Mesenteric fat pad (tissue), 1 donor: ENCODE data around the gene S100A2. TPM values are rescaled to one million over a fixed set of nuclear protein-coding genes. Genes with fewer than 3 reads are reported as not detected.

Source experiments
- DNase-seq: peaks from one replicate; pipeline ENCODE4 v3.0.0-alpha.2; 2020; ENCODE audit warnings: low spot score
- total RNA-seq: library from RNA; stranded (reverse); fragmentation: NEBNext Ultra II Directional; extraction: Animal tissue kit (Norgen Biotek cat#: 25700); gene quantifications from one replicate; pipeline ENCODE4 v1.2.1, GENCODE V29; 2021
- donor health status: DM: yes; HTN: yes; CAD: no.

Gene S100A2
- total RNA-seq, 1 donor from 2014 or later, result 0.58 TPM

DNA sequence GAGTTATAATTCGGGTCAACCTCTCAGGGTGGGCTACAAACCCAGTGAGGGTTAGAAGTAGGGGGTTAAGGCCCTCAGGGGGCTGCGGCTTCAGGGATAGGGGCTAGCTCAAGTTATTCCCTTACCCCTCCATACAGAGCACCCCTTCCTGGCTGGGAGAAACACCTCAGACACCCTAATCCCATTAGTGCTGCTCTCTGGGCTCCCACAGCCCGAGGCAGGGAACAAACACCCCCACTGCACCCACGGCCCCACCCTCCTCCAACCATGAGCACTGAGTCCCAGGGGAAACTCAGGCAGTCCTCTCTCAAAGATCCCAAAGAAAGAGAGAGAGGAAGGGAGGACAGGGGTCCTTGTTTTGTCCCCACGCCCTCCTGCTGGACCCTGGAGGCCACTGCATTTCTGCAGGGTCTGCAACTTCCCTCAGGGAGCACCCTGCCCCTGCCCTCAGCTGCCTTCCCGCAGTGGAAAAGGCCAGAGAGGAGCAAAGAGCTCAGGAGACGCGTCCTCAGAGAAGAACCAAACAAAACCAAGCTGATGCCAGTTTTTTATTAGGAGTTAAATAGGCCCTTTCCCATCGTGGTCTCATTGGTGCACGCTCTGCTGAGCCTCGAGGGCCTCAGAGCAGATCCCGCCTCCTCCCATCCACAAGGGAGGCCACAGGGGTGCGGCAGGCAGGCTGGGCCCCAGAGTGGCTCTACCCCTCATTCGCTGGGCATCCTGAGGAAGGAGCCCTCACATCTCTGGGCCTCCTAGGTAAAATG, 18.7 kb downstream of the S100A2 start:
- DNase-seq, result no peak

DNA sequence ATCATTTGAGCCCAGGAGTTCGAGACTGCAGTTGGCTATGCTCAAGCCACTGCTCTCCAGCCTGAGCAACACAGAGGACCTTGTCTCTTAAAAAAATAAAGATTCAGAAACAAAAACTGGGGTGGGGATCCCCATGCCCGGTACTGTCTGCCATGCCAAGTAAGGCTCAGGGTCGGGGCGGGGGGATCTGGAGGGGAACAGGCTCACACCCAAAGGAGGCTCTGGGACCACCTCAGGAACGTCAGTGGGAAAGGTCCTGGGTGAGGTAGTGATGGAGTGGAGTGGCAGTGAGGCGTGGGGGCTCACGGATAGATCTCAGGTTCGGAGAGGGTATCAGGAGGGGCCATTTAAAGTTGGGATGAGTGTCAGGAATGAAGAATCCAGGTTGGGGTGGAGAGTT, 19.3 kb downstream of the S100A2 start:
- no peak for DNase-seq

DNA sequence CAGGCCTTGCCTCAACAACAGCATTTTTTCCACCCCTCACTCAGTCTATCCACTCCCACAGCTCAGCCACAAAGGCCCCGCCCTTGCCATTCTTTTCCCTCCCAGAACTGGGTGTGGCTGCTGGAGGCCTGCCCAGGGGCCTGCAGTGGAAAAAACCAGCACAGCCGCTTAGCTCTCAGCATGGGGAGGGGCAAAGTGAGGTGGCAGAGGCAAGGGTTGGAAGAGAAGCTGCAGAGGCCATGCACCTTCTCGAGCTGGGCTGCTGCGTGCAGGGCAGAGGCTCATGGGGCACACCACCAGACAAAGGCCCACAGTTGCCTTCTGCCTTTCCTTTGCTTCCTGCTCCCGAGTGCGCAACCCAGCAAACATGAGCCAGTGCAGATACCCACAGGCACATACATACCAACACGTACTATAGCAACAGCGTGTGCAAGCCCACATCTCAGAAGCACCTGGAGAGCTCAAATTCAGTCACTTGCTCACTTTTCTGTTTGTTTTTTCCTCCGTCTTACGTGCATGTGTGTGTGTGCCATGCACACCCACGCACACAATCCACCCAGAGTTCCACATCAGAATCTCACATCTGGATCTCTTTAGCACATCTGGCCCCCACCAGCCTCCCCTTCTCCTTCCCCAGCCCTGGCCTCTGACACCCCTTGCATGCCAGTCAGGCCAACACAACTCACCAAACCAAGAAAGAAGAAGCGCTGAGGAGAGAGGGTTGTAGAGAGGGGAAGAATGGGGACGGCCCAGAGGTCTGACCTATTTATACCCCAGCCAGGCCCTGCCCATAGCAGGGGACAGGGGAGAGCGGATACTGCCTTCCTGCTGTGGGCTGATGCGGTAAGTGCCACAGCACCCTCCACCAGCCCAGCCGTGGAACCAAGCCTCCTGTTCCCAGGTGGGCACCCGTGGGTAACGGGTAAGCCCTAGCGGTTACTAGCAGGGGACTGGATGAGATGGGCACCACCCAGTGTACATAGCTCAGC, 20.3 kb downstream of the S100A2 start, which contains the start of gene S100A4:
Gene S100A4 (minus strand): TSS at position 740 of the 989 bp plus-strand sequence. CDS start 1,012 bp downstream, outside the sequence.
- peak; percentile 96 for DNase-seq

DNA sequence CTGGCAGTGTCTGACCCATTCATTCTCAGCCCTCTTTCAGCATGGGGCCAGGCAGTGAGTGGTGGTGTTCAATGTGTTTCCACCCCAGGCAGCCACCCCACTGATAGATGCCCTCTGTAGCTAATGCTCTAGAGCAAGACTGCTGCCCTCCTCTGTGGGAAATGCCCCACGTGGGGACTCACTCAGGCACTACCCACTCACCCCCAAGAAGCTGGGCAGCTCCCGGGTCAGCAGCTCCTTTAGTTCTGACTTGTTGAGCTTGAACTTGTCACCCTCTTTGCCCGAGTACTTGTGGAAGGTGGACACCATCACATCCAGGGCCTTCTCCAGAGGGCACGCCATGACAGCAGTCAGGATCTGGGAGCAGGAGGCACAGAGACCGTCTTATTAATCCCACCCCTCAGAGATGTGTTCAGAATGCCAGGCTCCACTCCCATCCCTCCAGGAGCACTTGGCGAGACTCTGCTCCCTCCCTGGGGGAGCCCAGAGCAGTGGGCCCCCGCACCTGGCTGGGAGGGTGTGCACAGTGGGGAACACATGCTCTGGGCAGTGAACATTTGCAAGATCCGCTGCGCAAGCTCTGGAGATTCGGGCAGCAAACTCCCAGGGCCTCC, 21.1 kb downstream of the S100A2 start:
- DNase-seq, result no peak

DNA sequence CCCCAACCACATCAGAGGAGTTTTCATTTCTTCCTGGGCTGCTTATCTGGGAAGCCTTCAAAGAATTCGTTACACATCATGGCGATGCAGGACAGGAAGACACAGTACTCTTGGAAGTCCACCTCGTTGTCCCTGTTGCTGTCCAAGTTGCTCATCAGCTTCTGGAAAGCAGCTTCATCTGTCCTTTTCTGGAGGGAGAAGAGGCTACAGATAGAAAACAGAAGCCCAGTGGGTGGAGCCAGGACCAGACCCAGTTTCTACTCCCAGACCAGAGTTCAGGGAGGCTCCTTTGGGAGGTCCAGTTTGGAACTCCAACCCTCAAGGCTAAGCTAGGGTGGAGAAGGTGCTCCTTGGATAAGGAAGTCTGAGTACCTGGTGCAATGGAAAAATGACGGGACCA, 21.9 kb downstream of the S100A2 start:
- DNase-seq, result no peak

DNA sequence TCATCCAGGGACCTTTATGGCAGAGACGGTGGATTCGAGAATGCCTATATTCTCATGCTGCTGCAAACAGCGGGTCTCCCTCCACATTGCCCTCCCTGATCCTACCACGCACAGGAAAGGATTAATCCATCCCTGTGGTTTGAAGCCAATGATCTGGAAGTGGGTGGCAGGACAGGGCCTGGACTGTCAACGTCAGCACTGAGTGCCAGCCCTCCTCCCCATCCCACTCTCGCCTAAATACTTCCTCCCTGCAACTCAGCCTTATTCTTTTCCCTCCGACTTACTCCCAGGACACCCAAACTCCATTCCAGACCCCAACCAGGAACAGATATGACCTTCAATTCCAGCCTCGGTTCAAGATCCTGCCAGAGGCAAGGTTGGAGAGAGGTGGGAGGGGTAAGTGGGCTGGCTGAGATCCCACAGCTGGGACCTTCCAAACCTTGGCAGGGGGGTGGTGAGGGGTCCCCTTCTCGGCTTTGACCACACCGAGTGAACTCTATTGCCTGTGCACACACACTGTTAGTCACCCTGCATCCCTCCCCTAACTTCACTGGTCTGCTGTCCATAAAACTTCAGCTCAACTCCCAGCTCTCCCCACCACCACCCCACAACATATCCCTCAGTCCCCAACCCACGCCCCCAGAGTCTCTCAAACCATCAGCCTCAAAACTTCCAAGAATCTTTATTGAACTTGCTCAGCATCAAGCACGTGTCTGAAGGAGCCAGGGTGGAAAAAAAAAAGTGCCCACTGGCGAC, 22.5 kb downstream of the S100A2 start:
- DNase-seq, result no peak

DNA sequence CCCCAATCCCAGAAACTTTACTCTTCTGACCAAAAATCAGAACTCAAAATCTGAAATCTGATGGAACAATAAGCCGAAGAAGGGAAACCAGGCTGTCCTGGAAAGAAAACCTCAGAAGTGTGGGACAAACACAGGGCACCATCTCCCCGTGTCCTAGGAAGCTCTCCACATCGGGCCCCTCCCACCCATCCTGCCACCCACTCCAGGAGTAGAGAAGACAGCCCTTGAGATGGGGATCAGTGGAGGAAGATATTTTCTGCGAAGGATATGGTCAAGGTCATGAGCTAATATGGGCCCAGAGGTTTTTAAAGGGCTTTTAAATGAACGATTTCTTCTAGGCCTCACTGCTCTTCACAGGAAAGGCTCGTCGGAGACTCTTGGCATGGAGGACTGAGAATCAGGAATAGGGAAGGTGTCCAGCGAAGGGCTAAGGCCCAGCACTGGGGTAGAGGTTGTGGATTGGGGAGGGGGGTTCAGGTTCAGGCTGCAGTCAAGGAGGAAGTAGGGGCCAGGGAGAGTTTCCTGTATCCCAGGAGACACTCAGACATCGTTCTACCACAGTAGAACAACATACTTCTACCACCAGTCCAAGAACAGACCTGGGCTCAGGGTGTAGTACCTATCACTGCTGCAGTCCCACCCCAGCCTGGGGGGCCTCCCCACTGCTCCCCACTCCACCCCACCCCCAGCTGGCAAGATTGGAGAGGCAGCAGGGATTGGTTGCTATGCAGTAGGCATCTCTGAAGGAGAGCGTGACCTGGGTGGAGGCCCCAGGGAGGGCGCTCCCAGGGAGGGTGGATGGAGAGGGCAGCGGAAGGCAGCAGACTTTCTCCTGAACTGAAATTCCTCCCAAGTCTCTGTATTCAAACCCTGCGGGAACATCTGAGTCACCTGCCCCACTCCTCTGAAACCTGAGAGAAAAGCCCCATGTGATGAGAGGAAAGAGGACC, 23.7 kb downstream of the S100A2 start:
- DNase-seq, result no peak

DNA sequence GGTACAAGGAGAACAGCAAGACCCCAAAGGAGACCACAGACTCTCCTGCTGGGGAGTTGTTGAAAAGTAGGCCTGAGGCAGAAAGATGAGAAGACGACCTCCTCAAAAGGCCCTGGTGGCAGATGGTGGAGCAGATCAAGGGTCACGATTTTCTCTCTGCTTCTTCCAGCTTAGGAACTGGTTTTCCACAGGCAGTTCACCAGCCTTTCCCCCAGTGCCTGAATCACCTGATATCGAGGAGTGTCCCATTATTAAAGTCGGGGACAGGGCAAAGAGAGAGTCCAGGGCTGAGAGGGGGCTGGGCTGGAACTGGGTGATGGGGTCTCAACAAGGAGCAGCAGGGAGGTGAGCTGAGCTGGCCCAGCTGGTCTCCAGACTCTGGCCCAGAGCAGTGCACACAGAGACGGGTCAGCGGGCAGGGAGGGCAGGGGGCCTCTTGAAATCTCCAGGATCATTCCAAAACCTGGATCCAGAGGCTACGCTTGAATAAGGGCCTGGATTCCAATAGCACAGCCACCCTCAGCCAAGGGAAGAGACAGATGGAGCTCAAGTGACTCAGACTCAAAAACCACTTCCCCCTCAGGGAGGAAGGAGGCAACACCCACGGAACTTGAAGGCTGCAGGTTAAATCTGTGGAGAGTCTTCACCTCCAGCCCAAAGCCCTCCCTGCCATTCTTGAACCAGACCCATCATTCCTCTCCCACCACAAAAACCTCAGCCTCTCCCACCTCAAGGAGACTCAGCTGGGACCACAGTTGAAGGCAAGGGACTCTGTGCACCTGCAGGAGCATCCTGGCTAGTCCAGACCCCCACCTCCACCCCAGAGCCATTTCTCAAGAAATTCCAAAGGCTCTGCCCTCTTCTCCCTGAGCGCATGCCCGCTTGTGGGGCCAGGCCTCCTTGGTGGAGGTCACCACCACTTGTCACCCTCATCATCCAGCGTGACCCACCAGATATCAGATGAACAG, 25.0 kb downstream of the S100A2 start, which contains the start of gene S100A5:
Gene S100A5 (minus strand): TSS at position 541 of the 968 bp plus-strand sequence. CDS start 743 bp downstream, outside the sequence.
- no peak for DNase-seq

DNA sequence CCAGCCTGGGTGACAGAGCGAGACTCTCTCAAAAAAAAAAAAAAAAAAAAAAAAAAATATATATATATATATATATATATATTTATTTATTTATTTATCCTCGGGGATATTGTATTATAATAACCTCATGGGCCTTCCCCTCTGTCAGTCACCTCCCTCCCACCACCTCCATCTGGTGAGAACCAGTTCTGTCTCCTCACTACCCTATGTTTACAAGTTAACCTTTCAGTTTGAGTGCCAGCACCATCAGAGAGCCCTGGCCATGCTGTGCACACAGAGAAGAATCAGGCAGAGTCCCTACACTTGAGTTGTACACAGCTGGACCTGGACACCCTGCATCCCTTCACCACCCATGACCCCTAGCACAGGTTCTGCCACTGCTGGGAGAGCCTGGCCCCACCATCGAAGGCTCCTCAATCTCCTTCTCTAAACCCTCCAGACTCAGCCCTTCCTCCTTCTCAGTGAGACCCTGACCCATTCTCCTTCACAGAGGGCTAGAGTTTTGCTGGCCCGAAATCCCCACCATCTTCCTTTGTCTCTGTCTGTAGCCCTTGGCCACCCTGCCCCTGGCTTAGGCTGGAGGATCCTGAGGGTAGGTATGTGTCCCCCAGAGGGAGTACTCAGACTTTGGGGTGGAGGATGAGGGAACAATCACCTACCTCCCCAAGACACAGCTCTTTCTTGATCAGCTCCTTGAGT, 26.1 kb downstream of the S100A2 start:
- DNase-seq, result no peak

DNA sequence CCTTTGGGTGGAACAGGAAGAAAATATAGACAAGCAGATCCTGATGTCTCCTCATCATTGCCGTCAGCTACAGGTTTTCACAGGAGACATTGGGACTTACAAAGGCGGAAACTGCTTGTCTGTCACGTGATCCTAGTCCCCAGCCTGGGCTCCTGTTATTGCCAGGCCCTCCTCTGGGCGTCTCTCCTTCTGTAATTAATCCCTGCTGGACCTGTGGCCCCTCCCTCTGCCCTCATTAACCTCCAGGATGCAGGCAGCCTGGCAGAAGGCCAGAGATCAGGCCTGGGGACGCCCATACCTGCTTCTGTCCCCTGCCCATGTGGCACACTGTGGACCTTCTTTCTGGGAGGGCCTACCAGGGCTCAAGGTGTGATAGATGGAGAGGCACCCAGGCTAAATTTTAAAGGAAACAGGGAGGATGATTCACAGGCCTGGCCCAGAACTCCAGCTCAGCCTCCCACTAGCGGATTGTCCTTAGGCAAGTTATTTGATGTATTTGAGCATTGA, 27.3 kb downstream of the S100A2 start:
- DNase-seq, result no peak

DNA sequence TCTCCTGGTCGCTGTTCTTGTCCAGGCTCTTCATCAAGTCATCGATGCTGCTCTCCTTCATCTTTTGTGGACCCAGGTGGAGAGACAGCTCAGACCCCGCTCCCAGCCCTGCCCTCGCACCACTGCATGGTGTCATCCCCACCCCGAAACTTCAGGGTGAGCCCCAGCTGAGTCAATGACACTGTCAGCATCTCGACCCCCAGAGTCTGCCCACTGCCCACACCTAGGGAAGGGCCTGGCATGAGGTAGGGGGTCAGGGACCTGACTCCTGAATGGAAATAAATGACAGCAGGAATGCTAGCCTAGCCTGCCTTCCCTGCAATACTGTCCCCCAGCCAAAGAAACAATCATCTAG, 28.3 kb downstream of the S100A2 start:
- no peak for DNase-seq

DNA sequence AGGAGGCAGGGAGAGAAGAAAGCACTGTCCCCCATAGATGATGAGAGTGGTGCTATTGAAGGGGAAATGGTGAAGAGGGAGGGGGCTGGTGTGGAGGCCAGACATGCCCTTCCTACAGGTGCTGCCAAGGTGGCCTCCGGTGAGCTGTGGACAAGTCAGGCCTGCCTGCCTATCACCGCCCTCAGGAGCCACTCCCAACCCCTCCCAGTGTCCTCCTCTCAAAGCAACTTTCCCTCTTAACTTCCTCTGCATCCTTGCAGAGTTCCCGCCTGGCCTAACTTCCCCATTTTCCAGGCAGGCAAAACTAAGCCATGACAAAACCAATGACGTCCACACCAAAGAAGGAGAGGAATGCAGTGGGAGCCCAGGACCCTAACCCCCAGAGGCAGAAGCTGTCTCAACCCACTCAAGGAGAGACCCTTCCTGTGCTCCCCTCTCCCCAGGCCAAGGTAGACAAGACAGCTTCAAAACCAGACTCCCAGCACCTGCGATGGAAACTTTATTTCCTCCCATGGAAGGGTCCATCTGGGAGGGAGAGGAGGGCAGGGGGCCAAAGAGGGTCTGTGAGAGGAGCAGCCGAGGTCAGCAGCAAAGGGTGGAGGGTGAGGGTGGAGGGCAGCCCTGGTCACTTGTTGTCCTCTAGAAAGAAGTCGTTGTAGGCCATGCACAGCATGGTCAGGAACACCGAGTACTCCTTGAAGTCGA, 28.8 kb downstream of the S100A2 start:
- DNase-seq, result no peak

DNA sequence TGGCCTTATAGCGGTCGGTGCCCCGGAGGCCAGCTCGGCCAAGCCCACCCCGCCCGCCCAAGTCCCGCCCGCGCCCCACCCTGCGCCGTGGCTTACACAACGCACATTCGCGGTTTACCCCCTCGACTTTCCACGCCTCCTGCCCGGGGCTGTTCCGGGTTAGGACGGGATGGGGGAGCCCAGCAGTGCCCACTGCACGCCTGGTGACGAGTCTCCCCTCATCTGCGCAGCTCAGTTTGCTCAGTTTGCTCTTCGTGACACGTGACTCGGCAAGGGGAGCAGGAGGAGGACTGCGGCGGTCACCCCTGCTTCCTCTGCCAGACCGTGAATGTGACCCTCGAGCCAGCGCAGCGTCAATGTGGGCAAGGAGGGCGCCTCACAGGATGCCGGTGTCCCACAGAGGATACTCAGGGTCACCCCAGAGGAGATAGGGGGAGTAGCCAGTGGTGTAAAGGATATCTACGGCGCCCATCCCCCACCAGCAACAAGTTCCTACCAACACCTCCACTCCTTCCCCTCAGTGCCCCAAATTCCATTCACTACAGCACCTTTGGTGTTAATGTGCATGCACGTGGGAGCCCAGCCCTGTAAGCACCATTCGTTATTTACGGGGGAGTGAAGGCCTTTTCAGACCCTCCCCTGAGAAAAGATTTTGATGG, 29.5 kb downstream of the S100A2 start:
- peak; percentile 96 for DNase-seq

DNA sequence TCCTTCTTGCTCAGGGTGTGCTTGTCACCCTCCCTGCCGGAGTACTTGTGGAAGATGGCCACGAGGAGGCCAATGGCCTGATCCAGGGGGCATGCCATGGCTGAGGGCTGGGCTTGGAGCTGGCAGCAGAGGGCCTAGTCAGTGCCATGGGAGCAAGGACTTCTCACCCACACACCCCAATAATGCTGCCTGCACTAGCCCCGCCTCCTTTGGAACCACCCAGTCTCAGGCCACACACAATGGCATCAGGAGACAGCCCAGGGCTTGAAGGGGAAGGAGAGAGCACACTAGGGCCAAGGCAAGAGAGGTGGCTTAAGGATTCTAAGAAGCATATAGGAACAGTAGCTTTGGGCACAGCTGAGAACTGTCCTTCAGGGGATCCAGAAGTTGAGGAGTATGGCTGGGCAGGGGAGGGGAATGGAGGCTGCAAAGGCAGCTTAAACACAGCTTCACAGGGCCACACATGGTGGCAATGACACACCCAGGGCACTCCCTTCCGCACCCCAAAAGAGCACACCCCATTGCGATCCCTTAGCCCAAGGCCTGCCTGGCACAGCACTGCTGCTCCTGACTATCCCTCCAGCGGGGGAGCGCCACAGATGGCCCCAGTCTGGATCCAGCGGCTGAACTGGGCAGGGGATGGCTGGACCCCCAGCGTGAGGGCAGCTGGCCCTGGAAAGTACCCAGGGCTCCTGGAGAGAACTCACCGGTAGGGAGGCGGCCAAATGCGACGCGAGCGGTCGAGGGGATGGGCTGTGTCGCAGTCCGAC, 30.2 kb downstream of the S100A2 start, which contains the start of gene S100A6:
Gene S100A6 (minus strand): TSS at position 750 of the 770 bp plus-strand sequence. CDS start 652 bp downstream, at position 98.
- no peak for DNase-seq

DNA sequence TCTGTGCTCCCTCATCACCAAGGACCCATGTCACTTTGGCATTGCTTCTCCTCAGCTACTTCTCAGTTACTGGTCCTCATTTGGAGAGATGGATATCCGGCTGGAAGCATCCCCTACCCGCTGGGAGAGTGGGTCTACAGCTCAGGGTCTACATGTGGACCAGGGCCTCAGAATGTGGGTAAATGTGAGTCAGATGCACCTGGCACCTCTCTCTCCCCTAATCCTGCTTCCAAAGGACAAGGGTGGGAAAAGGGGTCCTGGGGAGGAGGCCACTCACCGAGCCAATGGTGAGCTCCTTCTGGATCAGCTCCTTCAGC, 30.8 kb downstream of the S100A2 start:
- DNase-seq, result no peak
